K562 (cell line): Measurements from ENCODE around the gene CHKB. TPM values are rescaled to one million over a fixed set of nuclear protein-coding genes. Genes with fewer than 3 reads are reported as not detected.

Experiments used
- ATAC-seq: fragments of 200-7000 bp; cut with Tn5 transposase; 3 replicates; pipeline ENCODE4 v1.9.1; 2020; ENCODE audit warnings: moderate library complexity
- BruUV-seq: library from RNA; stranded (reverse); fragments of 400-500 nt; replicated peaks from 2 replicates; lab custom pipeline; 2021; lab: Mats Ljungman, UMichigan
- CTCF ChIA-PET: fragments of 300-600 bp; formaldehyde crosslinking; extraction: SDS; loops from one replicate; lab custom pipeline; 2021; ENCODE audit warnings: low intra/inter-chr PET ratio; lab: Yijun Ruan, JAX
- POLR2A ChIA-PET: fragments of 300-600, 350-650 bp; sonication (Branson Sonifier 250); formaldehyde crosslinking; extraction: SDS; loops from one replicate; lab custom pipeline; 2021; ENCODE audit warnings: antibody characterized with exemption, inconsistent platforms; lab: Yijun Ruan, JAX
- DNase-seq, 4 experiments: peaks; one replicate each; pipeline versions ENCODE4 v3.0.0 to v3.0.0-alpha.2; 2011 to 2018; ENCODE audit warnings: low spot score in 3 of 4, mixed read lengths in 3 of 4; ENCODE audit errors: extremely low read depth in 1 of 4
- FAIRE-seq: peaks from 2 replicates; lab custom pipeline; 2011; peaks lifted over from hg19 to GRCh38; lab: Jason Lieb, UNC
- H2AFZ ChIP-seq: 2 replicates; pipeline ENCODE4 v1.6.0; 2011; ENCODE audit warnings: low read depth, low read length, control low read depth, inconsistent platforms
- H3K27ac ChIP-seq: fragments of 200-600 bp; 3 replicates; pipeline ENCODE4 v1.8.0; 2011; ENCODE audit warnings: low read depth, mild to moderate bottlenecking, control low read depth, inconsistent platforms, low read length, moderate library complexity, mixed read lengths; ENCODE audit errors: extremely low read depth
- H3K27me3 ChIP-seq, 2 experiments: fragments of 300-600 bp in 1 of 2; 2 replicates in 1 of 2; 3 replicates in 1 of 2; pipeline versions ENCODE4 v1.6.0 to v1.8.0; 2011; ENCODE audit warnings: inconsistent platforms in 2 of 2, low read length in 2 of 2, mild to moderate bottlenecking in 1 of 2, mixed read lengths in 1 of 2, moderate library complexity in 1 of 2; ENCODE audit not compliant: control insufficient read depth in 2 of 2, insufficient read depth in 2 of 2
- H3K36me3 ChIP-seq: fragments of 300-600 bp; 3 replicates; pipeline ENCODE4 v1.8.0; 2011; ENCODE audit warnings: mild to moderate bottlenecking, low read length, inconsistent platforms; ENCODE audit not compliant: control insufficient read depth, insufficient read depth
- H3K4me1 ChIP-seq, 2 experiments: fragments of 200-600 bp in 1 of 2; replicated peaks in 1 of 2; 2 replicates in 1 of 2; 3 replicates in 1 of 2; pipeline versions ENCODE4 v1.5.1 to v1.8.0; 2011; ENCODE audit warnings: inconsistent platforms in 2 of 2, low read length in 2 of 2, mild to moderate bottlenecking in 1 of 2, mixed read lengths in 1 of 2, moderate library complexity in 1 of 2; ENCODE audit not compliant: control insufficient read depth in 2 of 2, insufficient read depth in 2 of 2
- H3K4me2 ChIP-seq: 2 replicates; pipeline ENCODE4 v1.6.1; 2011; ENCODE audit warnings: low read length, control low read depth, inconsistent platforms, mixed read lengths; ENCODE audit not compliant: insufficient read depth
- H3K4me3 ChIP-seq: fragments of 200-600 bp; sonication (generic), shearing (Covaris generic); 2 replicates; pipeline ENCODE4 v1.5.1; 2016; ENCODE audit warnings: control low read depth, inconsistent platforms
- H3K79me2 ChIP-seq: fragments of 200-600 bp; 3 replicates; pipeline ENCODE4 v1.8.0; 2011; ENCODE audit warnings: low read length, inconsistent platforms; ENCODE audit not compliant: control insufficient read depth, insufficient read depth
- H3K9ac ChIP-seq, 2 experiments: 2 replicates each; pipeline versions ENCODE4 v1.6.0 to v1.6.1; 2011; ENCODE audit warnings: low read depth in 2 of 2, low read length in 2 of 2, control low read depth in 1 of 2, inconsistent platforms in 1 of 2, mild to moderate bottlenecking in 1 of 2, mixed read lengths in 1 of 2; ENCODE audit not compliant: insufficient read depth in 1 of 2
- H3K9me1 ChIP-seq: one replicate; pipeline ENCODE4 v1.6.0; 2011; ENCODE audit warnings: inconsistent platforms, mild to moderate bottlenecking, low read length, moderate library complexity; ENCODE audit not compliant: control insufficient read depth, insufficient read depth
- H3K9me3 ChIP-seq: replicated peaks from 2 replicates; pipeline ENCODE4 v1.5.1; 2011; ENCODE audit warnings: low read depth, low read length, inconsistent platforms; ENCODE audit not compliant: control insufficient read depth, insufficient read depth
- H4K20me1 ChIP-seq: replicated peaks from 2 replicates; pipeline ENCODE4 v1.6.1; 2011; ENCODE audit warnings: low read length, inconsistent platforms, mixed read lengths; ENCODE audit not compliant: control insufficient read depth, insufficient read depth
- BRD9 ChIP-seq: fragments of 450-650 bp; IDR thresholded peaks from 2 replicates; pipeline ENCODE4 v1.6.1; 2018; ENCODE audit warnings: low read depth; ENCODE audit not compliant: partially characterized antibody
- CC2D1A ChIP-seq: fragments of 450-650 bp; IDR thresholded peaks from 2 replicates; pipeline ENCODE4 v1.6.1; 2017; ENCODE audit warnings: mild to moderate bottlenecking
- CSDE1 ChIP-seq, 2 experiments: fragments of 450-650 bp; IDR thresholded peaks; 2 replicates each; pipeline ENCODE4 v1.6.1; 2016; ENCODE audit warnings: mild to moderate bottlenecking in 1 of 2
- PHB ChIP-seq: fragments of 250-450 bp; sonication (Bioruptor Pico); IDR thresholded peaks from 2 replicates; pipeline ENCODE4 v1.5.0; 2021
- ZNF696 ChIP-seq: fragments of 250-450 bp; sonication (Bioruptor Pico); conservative IDR thresholded peaks from 2 replicates; pipeline ENCODE4 v1.4.0; 2020; ENCODE audit warnings: mild to moderate bottlenecking, moderate library complexity
- ZNF764 ChIP-seq: fragments of 250-450 bp; sonication (Bioruptor Pico); IDR thresholded peaks from 2 replicates; pipeline ENCODE4 v1.4.0; 2020; ENCODE audit warnings: low read depth, mild to moderate bottlenecking, moderate library complexity
- WGBS: fragments of 100-300 bp; shearing (Covaris generic); methylation state at CpG from one replicate; pipeline ENCODE4 v1.1.6; 2016; ENCODE audit warnings: low coverage, mixed read lengths; ENCODE audit not compliant: insufficient coverage; ENCODE audit errors: missing lambda C conversion rate; 5-methylcytosine and 5-hydroxymethylcytosine counted together
- in situ Hi-C: fragments of 300-500 bp; cut with MboI; formaldehyde crosslinking; loops from 4 replicates; pipeline ENCODE4 v1.15.0; 2018; ENCODE audit warnings: inconsistent platforms, mixed read lengths
- intact Hi-C: fragments of 100-400 bp; cut with micrococcal nuclease; formaldehyde crosslinking; loops from 2 replicates; pipeline ENCODE4 v1.14.2; 2022
- polyA plus RNA-seq, 8 experiments: library from polyadenylated mRNA; depleted of rRNA in 4 of 8; stranded (reverse) in 5 of 8; unstranded in 3 of 8; fragments of >200 nt; fragmentation: Nextera tagmentation in 2 of 8; fragmentation: Illumina TruSeq in 1 of 8; extraction: Ambion mirVana in 2 of 8; extraction: Trizol in 1 of 8; gene quantifications; 2 replicates each; pipeline versions ENCODE4 v1.2.1 to v1.2.3, GENCODE V29; 2011 to 2014; ENCODE audit warnings: inconsistent platforms in 1 of 8, missing spikeins in 1 of 8
- total RNA-seq, 7 experiments: library from RNA; depleted of rRNA in 6 of 7; stranded (reverse); fragments of >200 nt in 6 of 7; fragmentation: Illumina TruSeq in 2 of 7; extraction: Trizol in 2 of 7; gene quantifications; 2 replicates each; pipeline versions ENCODE4 v1.2.1 to v1.2.3, GENCODE V29; 2011 to 2021; ENCODE audit warnings: low replicate concordance in 1 of 7
- TF ChIP-seq, protein P1 (sequence below): sonication (generic); formaldehyde crosslinking; IDR thresholded peaks from 2 replicates; pipeline ENCODE4 v1.8.1; 2023; ENCODE audit warnings: mild to moderate bottlenecking, missing genetic modification reagents
- TF ChIP-seq, protein P2 (sequence below): fragments of 250-450 bp; sonication (Bioruptor Pico); IDR thresholded peaks from 2 replicates; pipeline ENCODE4 v1.4.0; 2020; ENCODE audit warnings: mild to moderate bottlenecking
- TF ChIP-seq, protein P3 (sequence below): fragments of 450-650 bp; formaldehyde crosslinking; IDR thresholded peaks from 2 replicates; pipeline ENCODE4 v1.4.0; 2020; ENCODE audit warnings: mild to moderate bottlenecking, moderate library complexity
- TF ChIP-seq, protein P4 (sequence below): fragments of 450-650 bp; IDR thresholded peaks from 2 replicates; pipeline ENCODE4 v1.6.1; 2016; ENCODE audit warnings: antibody characterized with exemption

CHKB gene
- total and polyA plus RNA-seq, 9 of the 15 experiments (the other 6 are each of a cell fraction or from before 2014, with no cell fraction given), result 2.7 to 31.0 (median 11.0) TPM

DNA sequence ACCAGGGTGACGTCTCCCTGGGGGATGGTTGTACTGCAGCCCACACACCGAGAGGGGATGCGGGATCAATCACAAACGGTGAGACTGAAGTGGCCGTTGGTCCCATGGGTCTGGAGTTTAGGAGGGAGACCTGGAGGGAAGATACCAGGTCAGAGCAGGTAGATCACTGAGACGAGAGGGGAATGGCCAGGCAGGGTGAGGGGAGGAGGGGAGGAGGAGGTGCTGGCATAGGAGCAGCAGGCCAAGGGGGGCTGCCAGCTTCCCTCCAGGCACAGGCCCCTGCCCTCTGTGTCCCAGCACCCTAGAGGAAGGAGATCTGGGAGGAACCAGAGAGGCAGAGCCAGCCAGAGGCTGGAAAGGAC lies 25.0 kb upstream of the CHKB start (continued):
- no peak for TF ChIP-seq ZNF764 (CRISPR knock-in tag)
- no peak for TF ChIP-seq PHB

DNA sequence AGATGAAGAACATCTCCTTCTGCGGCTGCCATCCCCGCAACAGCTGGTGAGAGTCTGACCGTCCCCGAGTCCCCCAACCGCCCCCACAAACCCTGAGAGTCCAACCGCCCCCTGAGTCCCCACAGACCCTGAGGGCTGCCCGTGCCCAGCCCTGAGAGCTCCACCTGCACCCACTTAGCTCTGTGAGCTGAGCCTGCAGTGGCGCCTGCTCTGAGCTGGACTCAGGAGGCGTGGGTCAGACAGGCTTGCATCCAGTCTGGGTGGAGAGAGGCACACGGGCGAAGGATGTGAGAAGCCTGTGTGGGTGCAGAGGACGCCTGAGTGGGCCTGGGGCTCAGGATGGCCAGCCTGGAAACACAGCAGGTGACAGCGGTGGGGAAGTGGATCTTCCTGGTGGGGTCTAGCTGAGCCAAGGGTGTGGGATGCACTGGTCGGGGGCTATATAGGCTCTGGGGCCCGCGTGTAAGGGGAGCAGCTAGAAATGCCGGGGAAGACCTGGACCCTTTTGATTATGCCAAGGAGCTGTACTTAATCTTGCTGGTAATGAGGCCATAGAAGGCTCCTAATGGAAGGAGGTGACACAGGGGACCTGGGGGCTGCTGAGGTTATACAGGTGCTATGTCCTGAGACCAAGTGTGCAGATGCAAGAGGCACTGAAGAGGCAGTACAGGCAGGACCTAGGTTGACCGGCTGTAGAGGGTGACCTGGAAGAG lies 24.5 kb upstream of the CHKB start:
- H3K4me3 ChIP-seq, result no peak overlapping the region
- DNase-seq, result no peak
- in situ Hi-C loops, result no loop called here
- no peak overlapping the region for H3K4me2 ChIP-seq
- no peak overlapping the region for H3K27ac ChIP-seq
- ChIA-PET CTCF (no interaction called here), POLR2A (interaction anchor here (0.6 to 1.3 kb wide), 3 partner anchors 21 to 233 kb away, joined by 3 read pairs; partner anchors contain the start of gene ARSA)
- no peaks in the 10 kb centered on the region for H3K79me2 ChIP-seq
- TF ChIP-seq, protein P1, sequence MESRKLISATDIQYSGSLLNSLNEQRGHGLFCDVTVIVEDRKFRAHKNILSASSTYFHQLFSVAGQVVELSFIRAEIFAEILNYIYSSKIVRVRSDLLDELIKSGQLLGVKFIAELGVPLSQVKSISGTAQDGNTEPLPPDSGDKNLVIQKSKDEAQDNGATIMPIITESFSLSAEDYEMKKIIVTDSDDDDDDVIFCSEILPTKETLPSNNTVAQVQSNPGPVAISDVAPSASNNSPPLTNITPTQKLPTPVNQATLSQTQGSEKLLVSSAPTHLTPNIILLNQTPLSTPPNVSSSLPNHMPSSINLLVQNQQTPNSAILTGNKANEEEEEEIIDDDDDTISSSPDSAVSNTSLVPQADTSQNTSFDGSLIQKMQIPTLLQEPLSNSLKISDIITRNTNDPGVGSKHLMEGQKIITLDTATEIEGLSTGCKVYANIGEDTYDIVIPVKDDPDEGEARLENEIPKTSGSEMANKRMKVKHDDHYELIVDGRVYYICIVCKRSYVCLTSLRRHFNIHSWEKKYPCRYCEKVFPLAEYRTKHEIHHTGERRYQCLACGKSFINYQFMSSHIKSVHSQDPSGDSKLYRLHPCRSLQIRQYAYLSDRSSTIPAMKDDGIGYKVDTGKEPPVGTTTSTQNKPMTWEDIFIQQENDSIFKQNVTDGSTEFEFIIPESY, result no peak
- TF ChIP-seq BRD9 (no peak), CC2D1A (no peak), CSDE1 (IDR thresholded peaks at IDR 0.05) (no peak), ZNF696 (CRISPR knock-in tag) (no peak)
- TF ChIP-seq, protein P2, sequence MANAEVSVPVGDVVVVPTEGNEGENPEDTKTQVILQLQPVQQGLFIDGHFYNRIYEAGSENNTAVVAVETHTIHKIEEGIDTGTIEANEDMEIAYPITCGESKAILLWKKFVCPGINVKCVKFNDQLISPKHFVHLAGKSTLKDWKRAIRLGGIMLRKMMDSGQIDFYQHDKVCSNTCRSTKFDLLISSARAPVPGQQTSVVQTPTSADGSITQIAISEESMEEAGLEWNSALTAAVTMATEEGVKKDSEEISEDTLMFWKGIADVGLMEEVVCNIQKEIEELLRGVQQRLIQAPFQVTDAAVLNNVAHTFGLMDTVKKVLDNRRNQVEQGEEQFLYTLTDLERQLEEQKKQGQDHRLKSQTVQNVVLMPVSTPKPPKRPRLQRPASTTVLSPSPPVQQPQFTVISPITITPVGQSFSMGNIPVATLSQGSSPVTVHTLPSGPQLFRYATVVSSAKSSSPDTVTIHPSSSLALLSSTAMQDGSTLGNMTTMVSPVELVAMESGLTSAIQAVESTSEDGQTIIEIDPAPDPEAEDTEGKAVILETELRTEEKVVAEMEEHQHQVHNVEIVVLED (CRISPR knock-in tag), result no peak
- TF ChIP-seq, protein P3, sequence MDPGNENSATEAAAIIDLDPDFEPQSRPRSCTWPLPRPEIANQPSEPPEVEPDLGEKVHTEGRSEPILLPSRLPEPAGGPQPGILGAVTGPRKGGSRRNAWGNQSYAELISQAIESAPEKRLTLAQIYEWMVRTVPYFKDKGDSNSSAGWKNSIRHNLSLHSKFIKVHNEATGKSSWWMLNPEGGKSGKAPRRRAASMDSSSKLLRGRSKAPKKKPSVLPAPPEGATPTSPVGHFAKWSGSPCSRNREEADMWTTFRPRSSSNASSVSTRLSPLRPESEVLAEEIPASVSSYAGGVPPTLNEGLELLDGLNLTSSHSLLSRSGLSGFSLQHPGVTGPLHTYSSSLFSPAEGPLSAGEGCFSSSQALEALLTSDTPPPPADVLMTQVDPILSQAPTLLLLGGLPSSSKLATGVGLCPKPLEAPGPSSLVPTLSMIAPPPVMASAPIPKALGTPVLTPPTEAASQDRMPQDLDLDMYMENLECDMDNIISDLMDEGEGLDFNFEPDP (CRISPR knock-in tag), result no peak
- TF ChIP-seq, protein P4, sequence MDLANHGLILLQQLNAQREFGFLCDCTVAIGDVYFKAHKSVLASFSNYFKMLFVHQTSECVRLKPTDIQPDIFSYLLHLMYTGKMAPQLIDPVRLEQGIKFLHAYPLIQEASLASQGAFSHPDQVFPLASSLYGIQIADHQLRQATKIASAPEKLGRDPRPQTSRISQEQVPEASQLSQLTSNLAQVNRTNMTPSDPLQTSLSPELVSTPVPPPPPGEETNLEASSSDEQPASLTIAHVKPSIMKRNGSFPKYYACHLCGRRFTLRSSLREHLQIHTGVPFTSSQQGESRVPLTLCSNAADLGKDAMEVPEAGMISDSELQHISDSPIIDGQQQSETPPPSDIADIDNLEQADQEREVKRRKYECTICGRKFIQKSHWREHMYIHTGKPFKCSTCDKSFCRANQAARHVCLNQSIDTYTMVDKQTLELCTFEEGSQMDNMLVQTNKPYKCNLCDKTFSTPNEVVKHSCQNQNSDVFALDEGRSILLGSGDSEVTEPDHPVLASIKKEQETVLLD, result no peak
- intact Hi-C loops, result no loop called here
- H4K20me1 ChIP-seq, result no peaks in the 10 kb centered on the region
- H3K9me3 ChIP-seq, result no peaks in the 10 kb centered on the region
- no peaks in the 10 kb centered on the region for H3K9me1 ChIP-seq
- H3K36me3 ChIP-seq, result no peaks in the 10 kb centered on the region
- H3K4me1 ChIP-seq, result peaks cover 0 to 4% of the 10 kb centered on the region in 2 experiments; a peak in 3 of 5 replicates
- no peak overlapping the region for H3K9ac ChIP-seq
- 4% methylated on average over 8 of the region's 18 CpGs for WGBS
- FAIRE-seq, result no peak
- no TSS peak for BruUV-seq
- H3K27me3 ChIP-seq, result peaks cover 27 to 88% of the 10 kb centered on the region in 2 experiments
- no peak for ATAC-seq
- H2AFZ ChIP-seq, result no peak overlapping the region
